Measurements from ENCODE around the gene AURKAIP1. TPM values are rescaled to one million over a fixed set of nuclear protein-coding genes. Genes with fewer than 3 reads are reported as not detected.

Gene AURKAIP1
- total RNA-seq, 1 experiment from 2014 or later = 823 TPM

DNA sequence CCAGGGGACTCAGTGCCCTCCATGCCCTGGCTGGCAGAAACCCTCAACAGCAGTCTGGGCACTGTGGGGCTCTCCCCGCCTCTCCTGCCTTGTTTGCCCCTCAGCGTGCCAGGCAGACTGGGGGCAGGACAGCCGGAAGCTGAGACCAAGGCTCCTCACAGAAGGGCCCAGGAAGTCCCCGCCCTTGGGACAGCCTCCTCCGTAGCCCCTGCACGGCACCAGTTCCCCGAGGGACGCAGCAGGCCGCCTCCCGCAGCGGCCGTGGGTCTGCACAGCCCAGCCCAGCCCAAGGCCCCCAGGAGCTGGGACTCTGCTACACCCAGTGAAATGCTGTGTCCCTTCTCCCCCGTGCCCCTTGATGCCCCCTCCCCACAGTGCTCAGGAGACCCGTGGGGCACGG lies 46.8 kb downstream of the AURKAIP1 start:
- H3K4me1 ChIP-seq (ENCODE audit: insufficient read depth, low read length) = peaks cover 47% of the 10 kb centered on the region
- no peak overlapping the region for H2AFZ ChIP-seq (ENCODE audit: low read length)
- H3K9ac ChIP-seq (ENCODE audit: low read length) = no peak overlapping the region
- peaks cover 35% of the 10 kb centered on the region for H3K79me2 ChIP-seq (ENCODE audit: low read length)
- H3K9me2 ChIP-seq (replicated peaks; ENCODE audit: low read length) = no peaks in the 10 kb centered on the region
- ChIA-PET POLR2A (ENCODE audit: unreplicated experiment) (no interaction called here), CTCF (no interaction called here)
- no peak for ATAC-seq
- no peak overlapping the region for H3K27ac ChIP-seq (ENCODE audit: low read length)
- peaks cover 3% of the 10 kb centered on the region; the same call in 1 of the 2 replicates for H4K20me1 ChIP-seq (ENCODE audit: low read length)
- no peaks in the 10 kb centered on the region for H3K9me3 ChIP-seq (ENCODE audit: low read length)
- DNase-seq = no peak
- no peak overlapping the region for H3K4me2 ChIP-seq (ENCODE audit: low read length)
- no peaks in the 10 kb centered on the region for H3K27me3 ChIP-seq (ENCODE audit: low read length)
- no peaks in the 10 kb centered on the region for H3F3A ChIP-seq (ENCODE audit: low read length, unreplicated experiment)
- intact Hi-C loops (cut with micrococcal nuclease) = no loop called here
- no TSS peak for BruUV-seq (replicated peaks)
- TF ChIP-seq EZH2 (IDR thresholded peaks at IDR 0.05; ENCODE audit: low read length, unreplicated experiment) (no peak), EZH2phosphoT487 (IDR thresholded peaks at IDR 0.05; ENCODE audit: borderline replicate concordance, low read length) (no peak)
- TF ChIP-seq, protein P1, sequence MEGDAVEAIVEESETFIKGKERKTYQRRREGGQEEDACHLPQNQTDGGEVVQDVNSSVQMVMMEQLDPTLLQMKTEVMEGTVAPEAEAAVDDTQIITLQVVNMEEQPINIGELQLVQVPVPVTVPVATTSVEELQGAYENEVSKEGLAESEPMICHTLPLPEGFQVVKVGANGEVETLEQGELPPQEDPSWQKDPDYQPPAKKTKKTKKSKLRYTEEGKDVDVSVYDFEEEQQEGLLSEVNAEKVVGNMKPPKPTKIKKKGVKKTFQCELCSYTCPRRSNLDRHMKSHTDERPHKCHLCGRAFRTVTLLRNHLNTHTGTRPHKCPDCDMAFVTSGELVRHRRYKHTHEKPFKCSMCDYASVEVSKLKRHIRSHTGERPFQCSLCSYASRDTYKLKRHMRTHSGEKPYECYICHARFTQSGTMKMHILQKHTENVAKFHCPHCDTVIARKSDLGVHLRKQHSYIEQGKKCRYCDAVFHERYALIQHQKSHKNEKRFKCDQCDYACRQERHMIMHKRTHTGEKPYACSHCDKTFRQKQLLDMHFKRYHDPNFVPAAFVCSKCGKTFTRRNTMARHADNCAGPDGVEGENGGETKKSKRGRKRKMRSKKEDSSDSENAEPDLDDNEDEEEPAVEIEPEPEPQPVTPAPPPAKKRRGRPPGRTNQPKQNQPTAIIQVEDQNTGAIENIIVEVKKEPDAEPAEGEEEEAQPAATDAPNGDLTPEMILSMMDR (conservative IDR thresholded peaks at IDR 0.05; ENCODE audit: low read depth, low read length) = no peak
- no peak overlapping the region for H3K4me3 ChIP-seq (ENCODE audit: low read length)
- H3K36me3 ChIP-seq (ENCODE audit: low read depth, low read length) = peaks cover 3% of the 10 kb centered on the region; the same call in 1 of the 2 replicates

GRCh38 chr1:1327291-1327690 lies 47.7 kb downstream of the AURKAIP1 start:
- no peak for TF ChIP-seq EZH2 (IDR thresholded peaks at IDR 0.05; ENCODE audit: low read length, unreplicated experiment)
- TF ChIP-seq, protein P1 (conservative IDR thresholded peaks at IDR 0.05; ENCODE audit: low read depth, low read length) = no peak
- TF ChIP-seq EZH2phosphoT487 (IDR thresholded peaks at IDR 0.05; ENCODE audit: borderline replicate concordance, low read length) = no peak
- ATAC-seq = no peak
- no peak overlapping the region for H3K4me3 ChIP-seq (ENCODE audit: low read length)
- peaks cover 3% of the 10 kb centered on the region; the same call in 1 of the 2 replicates for H3K36me3 ChIP-seq (ENCODE audit: low read depth, low read length)
- DNase-seq = no peak
- CTCF ChIA-PET = no interaction called here
- BruUV-seq (replicated peaks) = no TSS peak
- intact Hi-C loops (cut with micrococcal nuclease) = no loop called here
- H3K9me2 ChIP-seq (replicated peaks; ENCODE audit: low read length) = no peaks in the 10 kb centered on the region
- H3K27me3 ChIP-seq (ENCODE audit: low read length) = no peaks in the 10 kb centered on the region
- no peak overlapping the region for H2AFZ ChIP-seq (ENCODE audit: low read length)
- H3K9ac ChIP-seq (ENCODE audit: low read length) = no peak overlapping the region
- H3F3A ChIP-seq (ENCODE audit: low read length, unreplicated experiment) = no peaks in the 10 kb centered on the region
- no peaks in the 10 kb centered on the region for H3K9me3 ChIP-seq (ENCODE audit: low read length)
- peaks cover 8% of the 10 kb centered on the region; the same call in 1 of the 2 replicates for H4K20me1 ChIP-seq (ENCODE audit: low read length)
- no peak overlapping the region for H3K4me2 ChIP-seq (ENCODE audit: low read length)
- peaks cover 43% of the 10 kb centered on the region for H3K79me2 ChIP-seq (ENCODE audit: low read length)
- POLR2A ChIA-PET (ENCODE audit: unreplicated experiment) = no interaction called here
- H3K4me1 ChIP-seq (ENCODE audit: insufficient read depth, low read length) = peaks cover 43% of the 10 kb centered on the region
- no peak overlapping the region for H3K27ac ChIP-seq (ENCODE audit: low read length)

GRCh38 chr1:1326075-1326605 lies 48.9 kb downstream of the AURKAIP1 start:
- Histone ChIP-seq H3K9me2 (replicated peaks; ENCODE audit: low read length) (no peaks in the 10 kb centered on the region), H3K36me3 (ENCODE audit: low read depth, low read length) (peaks cover 3% of the 10 kb centered on the region; the same call in 1 of the 2 replicates), H3K27ac (ENCODE audit: low read length) (no peak overlapping the region), H3K9ac (ENCODE audit: low read length) (peak overlapping the region; percentile 95), H3F3A (ENCODE audit: low read length, unreplicated experiment) (no peaks in the 10 kb centered on the region), H4K20me1 (ENCODE audit: low read length) (peaks cover 20% of the 10 kb centered on the region), H3K9me3 (ENCODE audit: low read length) (no peaks in the 10 kb centered on the region), H3K27me3 (ENCODE audit: low read length) (no peaks in the 10 kb centered on the region), H2AFZ (ENCODE audit: low read length) (no peak overlapping the region), H3K4me3 (ENCODE audit: low read length) (peak overlapping the region; percentile 90), H3K4me1 (ENCODE audit: insufficient read depth, low read length) (peaks cover 34% of the 10 kb centered on the region), H3K79me2 (ENCODE audit: low read length) (peaks cover 54% of the 10 kb centered on the region), H3K4me2 (ENCODE audit: low read length) (peak overlapping the region; percentile 97)
- DNase-seq (no peak), ATAC-seq (no peak)
- BruUV-seq (replicated peaks) = no TSS peak
- intact Hi-C loops (cut with micrococcal nuclease) = no loop called here
- ChIA-PET CTCF (no interaction called here), POLR2A (ENCODE audit: unreplicated experiment) (no interaction called here)
- TF ChIP-seq, protein P1 (conservative IDR thresholded peaks at IDR 0.05; ENCODE audit: low read depth, low read length) = no peak
- TF ChIP-seq EZH2 (IDR thresholded peaks at IDR 0.05; ENCODE audit: low read length, unreplicated experiment) = no peak
- no peak for TF ChIP-seq EZH2phosphoT487 (IDR thresholded peaks at IDR 0.05; ENCODE audit: borderline replicate concordance, low read length)
